ENCODE data around the gene NHSL2. TPM values are rescaled to one million over a fixed set of nuclear protein-coding genes. Genes with fewer than 3 reads are reported as not detected.
A peak's percentile ranks its signal among the peaks of the same experiment; 100 is the strongest.

The NHSL2 gene
- polyA plus RNA-seq, 3 donors, result 16.6 to 39.8 (median 22.8) TPM

DNA sequence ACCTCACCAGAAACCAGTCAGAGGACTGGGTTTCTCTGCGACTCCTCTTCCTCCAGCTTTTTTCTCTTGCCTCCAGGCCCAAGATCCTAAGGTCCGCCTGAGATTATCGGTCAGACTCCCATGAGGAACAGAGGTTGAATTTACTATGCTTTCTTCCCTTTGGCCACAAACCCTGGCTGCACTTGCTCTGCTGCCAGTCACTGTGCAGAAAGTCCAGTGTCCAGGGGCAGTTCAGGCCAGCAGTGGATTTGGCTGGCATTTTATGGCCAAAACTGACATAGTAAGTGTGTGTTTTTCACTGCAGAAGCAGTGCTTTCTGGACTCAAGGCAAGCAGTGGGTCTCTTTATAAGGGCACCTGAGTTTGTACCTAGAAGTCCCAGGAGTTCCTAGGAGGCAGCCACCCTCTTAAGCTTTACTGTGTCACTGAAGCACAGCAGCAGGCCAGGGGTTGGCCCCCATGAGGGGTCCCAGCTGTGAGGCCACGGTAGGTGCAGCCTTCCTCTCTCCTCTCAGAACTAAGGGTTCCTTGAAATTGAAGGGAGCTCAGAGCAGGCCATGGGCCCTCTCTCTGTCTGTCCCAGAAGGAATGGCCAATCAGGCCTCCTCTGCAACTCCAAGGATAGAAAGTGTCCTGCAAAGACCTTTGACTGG lies 217.7 kb downstream of the NHSL2 start:
- H3K4me1 Mint-ChIP-seq, result peaks cover 82% of the 10 kb centered on the region
- peaks cover 0 to 40% (median 1%) of the 10 kb centered on the region in 3 donors for H3K27me3 Mint-ChIP-seq (ENCODE audit: low read depth in 3 of 3)
- Histone ChIP-seq H3K4me2 (replicated peaks; ENCODE audit: extremely low read depth, low read length, poor library complexity, severe bottlenecking) (no peak overlapping the region), H3K27me3 (ENCODE audit: control insufficient read depth in 2 of 2, insufficient read depth in 2 of 2, low read length in 2 of 2) (no peaks in the 10 kb centered on the region), H3K9me3 (replicated peaks in 1 of 2; ENCODE audit: control insufficient read depth in 1 of 2, insufficient read depth in 1 of 2, low read length in 2 of 2) (no peaks in the 10 kb centered on the region), H2AFZ (ENCODE audit: insufficient read depth, low read depth, low read length, poor library complexity, severe bottlenecking) (no peak overlapping the region), H3K4me3 (replicated peaks in 1 of 3; ENCODE audit: low read depth in 2 of 3, low read length in 3 of 3) (no peak overlapping the region), H3K36me3 (replicated peaks in 1 of 2; ENCODE audit: control insufficient read depth in 1 of 2, insufficient read depth in 2 of 2, low read length in 2 of 2) (peaks cover 6 to 11% of the 10 kb centered on the region in 2 donors), H3K9ac (ENCODE audit: insufficient read depth, low read length, poor library complexity, severe bottlenecking) (no peak overlapping the region), H4K20me1 (ENCODE audit: insufficient read depth, low read length) (peaks cover 47% of the 10 kb centered on the region), H3K4me1 (ENCODE audit: control insufficient read depth in 1 of 2, insufficient read depth in 2 of 2, low read length in 2 of 2) (peaks cover 85 to 87% of the 10 kb centered on the region in 2 donors), H3K79me2 (ENCODE audit: insufficient read depth, low read length) (peaks cover 54% of the 10 kb centered on the region), H3K27ac (ENCODE audit: low read depth in 1 of 2, low read length in 2 of 2) (peak overlapping the region in 1 of 2 donors; percentile 28)
- intact Hi-C loops (cut with micrococcal nuclease), result loop anchor here (5.0 to 10.0 kb wide), 4 partner anchors 64 to 131 kb away; no protein-coding TSS in a partner anchor
- H3K9me3 Mint-ChIP-seq, result peaks cover 0 to 11% (median 3%) of the 10 kb centered on the region in 7 donors
- H3K27ac Mint-ChIP-seq, result no peak overlapping the region
- TF ChIP-seq, protein P1, sequence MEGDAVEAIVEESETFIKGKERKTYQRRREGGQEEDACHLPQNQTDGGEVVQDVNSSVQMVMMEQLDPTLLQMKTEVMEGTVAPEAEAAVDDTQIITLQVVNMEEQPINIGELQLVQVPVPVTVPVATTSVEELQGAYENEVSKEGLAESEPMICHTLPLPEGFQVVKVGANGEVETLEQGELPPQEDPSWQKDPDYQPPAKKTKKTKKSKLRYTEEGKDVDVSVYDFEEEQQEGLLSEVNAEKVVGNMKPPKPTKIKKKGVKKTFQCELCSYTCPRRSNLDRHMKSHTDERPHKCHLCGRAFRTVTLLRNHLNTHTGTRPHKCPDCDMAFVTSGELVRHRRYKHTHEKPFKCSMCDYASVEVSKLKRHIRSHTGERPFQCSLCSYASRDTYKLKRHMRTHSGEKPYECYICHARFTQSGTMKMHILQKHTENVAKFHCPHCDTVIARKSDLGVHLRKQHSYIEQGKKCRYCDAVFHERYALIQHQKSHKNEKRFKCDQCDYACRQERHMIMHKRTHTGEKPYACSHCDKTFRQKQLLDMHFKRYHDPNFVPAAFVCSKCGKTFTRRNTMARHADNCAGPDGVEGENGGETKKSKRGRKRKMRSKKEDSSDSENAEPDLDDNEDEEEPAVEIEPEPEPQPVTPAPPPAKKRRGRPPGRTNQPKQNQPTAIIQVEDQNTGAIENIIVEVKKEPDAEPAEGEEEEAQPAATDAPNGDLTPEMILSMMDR (IDR thresholded peaks at IDR 0.05), result no peak
- WGBS (ENCODE audit: insufficient coverage), result no CpG with 5 or more reads among the region's 4 CpGs
- peaks cover 17 to 46% of the 10 kb centered on the region in 2 donors for H3K36me3 Mint-ChIP-seq
- DNase-seq, result no peak
- no peak overlapping the region for H3K4me3 Mint-ChIP-seq

DNA sequence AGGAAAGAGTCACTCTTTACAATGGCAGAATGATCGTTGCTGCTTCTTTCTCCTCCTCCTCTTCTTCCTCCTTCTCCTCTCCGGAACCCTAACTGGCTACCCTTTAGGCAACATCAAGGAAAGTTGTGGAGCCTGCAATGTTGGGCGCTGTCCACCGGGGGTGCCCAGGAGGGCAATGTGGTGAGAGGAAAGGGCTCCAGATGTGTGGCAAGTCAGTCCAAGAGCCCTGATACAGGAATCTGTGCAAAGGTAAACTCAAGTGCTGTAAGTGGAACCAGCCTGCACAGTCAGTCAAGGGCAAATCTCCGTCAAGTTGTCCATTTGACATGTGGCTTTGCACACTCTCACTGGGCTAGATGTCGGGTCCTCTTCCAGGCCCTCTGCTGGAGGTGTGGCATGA lies 218.2 kb downstream of the NHSL2 start:
- 92% methylated on average over 2 of the region's 6 CpGs for WGBS (ENCODE audit: insufficient coverage)
- H3K4me1 ChIP-seq (ENCODE audit: control insufficient read depth in 1 of 2, insufficient read depth in 2 of 2, low read length in 2 of 2), result peaks cover 80 to 81% of the 10 kb centered on the region in 2 donors
- H3K27ac ChIP-seq (ENCODE audit: low read depth in 1 of 2, low read length in 2 of 2), result no peak overlapping the region
- DNase-seq, result peak in 1 of 3 donors; percentile 31
- intact Hi-C loops (cut with micrococcal nuclease), result loop anchor here (5.0 to 10.0 kb wide), 4 partner anchors 64 to 132 kb away; no protein-coding TSS in a partner anchor
- peaks cover 0 to 39% (median 1%) of the 10 kb centered on the region in 3 donors for H3K27me3 Mint-ChIP-seq (ENCODE audit: low read depth in 3 of 3)
- peaks cover 23 to 52% of the 10 kb centered on the region in 2 donors for H3K36me3 Mint-ChIP-seq
- H3K4me1 Mint-ChIP-seq, result peaks cover 76% of the 10 kb centered on the region
- H3K4me3 ChIP-seq (replicated peaks in 1 of 3; ENCODE audit: low read depth in 2 of 3, low read length in 3 of 3), result no peak overlapping the region
- H4K20me1 ChIP-seq (ENCODE audit: insufficient read depth, low read length), result peaks cover 52% of the 10 kb centered on the region
- TF ChIP-seq, protein P1 (IDR thresholded peaks at IDR 0.05), result peak; percentile 54
- H3K9ac ChIP-seq (ENCODE audit: insufficient read depth, low read length, poor library complexity, severe bottlenecking), result no peak overlapping the region
- H3K27ac Mint-ChIP-seq, result peak overlapping the region in 1 of 7 donors; percentile 81
- H3K36me3 ChIP-seq (replicated peaks in 1 of 2; ENCODE audit: control insufficient read depth in 1 of 2, insufficient read depth in 2 of 2, low read length in 2 of 2), result peaks cover 12 to 17% of the 10 kb centered on the region in 2 donors
- no peak overlapping the region for H3K4me3 Mint-ChIP-seq
- no peaks in the 10 kb centered on the region for H3K9me3 ChIP-seq (replicated peaks in 1 of 2; ENCODE audit: control insufficient read depth in 1 of 2, insufficient read depth in 1 of 2, low read length in 2 of 2)
- no peaks in the 10 kb centered on the region for H3K27me3 ChIP-seq (ENCODE audit: control insufficient read depth in 2 of 2, insufficient read depth in 2 of 2, low read length in 2 of 2)
- no peak overlapping the region for H3K4me2 ChIP-seq (replicated peaks; ENCODE audit: extremely low read depth, low read length, poor library complexity, severe bottlenecking)
- H3K9me3 Mint-ChIP-seq, result peaks cover 0 to 8% (median 3%) of the 10 kb centered on the region in 7 donors
- peaks cover 48% of the 10 kb centered on the region for H3K79me2 ChIP-seq (ENCODE audit: insufficient read depth, low read length)
- H2AFZ ChIP-seq (ENCODE audit: insufficient read depth, low read depth, low read length, poor library complexity, severe bottlenecking), result no peak overlapping the region
